GM19397 (cell line): Measurements from ENCODE around the gene PAX8.
A peak's percentile ranks its signal among the peaks of the same experiment; 100 is the strongest.

ENCODE experiments used
- ATAC-seq: cut with Tn5 transposase; IDR thresholded peaks from one replicate; pipeline ENCODE4 v1.9.1; 2021; ENCODE audit warnings: mild to moderate bottlenecking, moderate library complexity; ENCODE audit not compliant: unreplicated experiment

PAX8 gene

GRCh38 chr2:113238871-113239839 is 39.6 kb downstream of the PAX8 start:
- no peak for ATAC-seq

- ATAC-seq = no peak
Measured at GRCh38 chr2:113237604-113238160, 41.0 kb downstream of the PAX8 start.

- no peak for ATAC-seq
Measured at GRCh38 chr2:113236367-113237159, 42.2 kb downstream of the PAX8 start.

GRCh38 chr2:113235347-113236226 is 43.1 kb downstream of the PAX8 start:
- ATAC-seq = peak; percentile 91

- ATAC-seq = peak; percentile 24
Measured at GRCh38 chr2:113234721-113235346, 43.9 kb downstream of the PAX8 start.

- ATAC-seq = no peak
Measured at GRCh38 chr2:113233593-113234550, 44.8 kb downstream of the PAX8 start.

GRCh38 chr2:113232740-113233139 is 46.0 kb downstream of the PAX8 start:
- ATAC-seq = no peak

GRCh38 chr2:113232123-113232522 is 46.6 kb downstream of the PAX8 start:
- ATAC-seq = no peak

GRCh38 chr2:113231064-113231463 is 47.7 kb downstream of the PAX8 start:
- no peak for ATAC-seq

- ATAC-seq = no peak
Measured at GRCh38 chr2:113230531-113230930, 48.2 kb downstream of the PAX8 start.

GRCh38 chr2:113229795-113230194 is 48.9 kb downstream of the PAX8 start:
- ATAC-seq = no peak

GRCh38 chr2:113228991-113229716 is 49.6 kb downstream of the PAX8 start:
- no peak for ATAC-seq

GRCh38 chr2:113228351-113228750 is 50.4 kb downstream of the PAX8 start:
- ATAC-seq = no peak

GRCh38 chr2:113227698-113228097 is 51.0 kb downstream of the PAX8 start:
- ATAC-seq = no peak

GRCh38 chr2:113227290-113227689 is 51.4 kb downstream of the PAX8 start:
- ATAC-seq = no peak

- no peak for ATAC-seq
Measured at GRCh38 chr2:113226462-113226861, 52.3 kb downstream of the PAX8 start.

GRCh38 chr2:113225263-113226259 is 53.2 kb downstream of the PAX8 start:
- ATAC-seq = no peak
